DMS79 treated with DMSO at 0.1 percent for 48 hours (cell line): ENCODE results near the gene C5orf63.
"Not testable (repeated sequence)": the region's sequence is repeated elsewhere in the genome, so short reads cannot be mapped to it uniquely, and the experiment has no call there.

Experiments
- DNase-seq: peaks from one replicate; lab custom pipeline; 2025; lab: John Stamatoyannopoulos, UW

C5orf63 gene

GRCh38 chr5:127072861-127073846, at the start of gene C5orf63:
C5orf63 (minus strand) TSS chr5:127073502; CDS start chr5:127058995, 14,507 bp downstream.
- DNase-seq: peak; percentile 25

GRCh38 chr5:127112347-127112864, 39.1 kb upstream of the C5orf63 start:
- DNase-seq: no peak

- no peak for DNase-seq
Measured at GRCh38 chr5:127111112-127111511, 37.8 kb upstream of the C5orf63 start.

DNA sequence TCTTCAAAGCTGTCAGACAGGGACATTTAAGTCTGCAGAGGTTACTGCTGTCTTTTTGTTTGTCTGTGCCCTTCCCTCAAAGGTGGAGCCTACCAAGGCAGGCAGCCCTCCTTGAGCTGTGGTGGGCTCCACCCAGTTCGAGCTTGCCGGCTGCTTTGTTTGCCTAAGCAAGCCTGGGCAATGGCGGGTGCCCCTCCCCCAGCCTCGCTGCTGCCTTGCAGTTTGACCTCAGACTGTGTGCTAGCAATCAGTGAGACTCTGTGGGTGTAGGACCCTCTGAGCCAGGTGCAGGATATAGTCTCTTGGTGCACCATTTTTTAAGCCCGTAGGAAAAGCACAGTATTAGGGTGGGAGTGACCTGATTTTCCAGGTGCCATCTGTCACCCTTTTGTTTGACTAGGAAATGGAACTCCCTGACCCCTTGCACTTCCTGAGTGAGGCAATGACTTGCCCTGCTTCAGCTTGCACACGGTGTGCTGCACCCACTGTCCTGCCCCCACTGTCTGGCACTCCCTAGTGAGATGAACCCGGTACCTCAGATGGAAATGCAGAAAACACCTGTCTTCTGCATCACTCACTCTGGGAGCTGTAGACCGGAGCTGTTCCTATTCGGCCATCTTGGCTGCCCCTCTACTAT, 35.4 kb upstream of the C5orf63 start:
- not testable (repeated sequence) for DNase-seq

DNA sequence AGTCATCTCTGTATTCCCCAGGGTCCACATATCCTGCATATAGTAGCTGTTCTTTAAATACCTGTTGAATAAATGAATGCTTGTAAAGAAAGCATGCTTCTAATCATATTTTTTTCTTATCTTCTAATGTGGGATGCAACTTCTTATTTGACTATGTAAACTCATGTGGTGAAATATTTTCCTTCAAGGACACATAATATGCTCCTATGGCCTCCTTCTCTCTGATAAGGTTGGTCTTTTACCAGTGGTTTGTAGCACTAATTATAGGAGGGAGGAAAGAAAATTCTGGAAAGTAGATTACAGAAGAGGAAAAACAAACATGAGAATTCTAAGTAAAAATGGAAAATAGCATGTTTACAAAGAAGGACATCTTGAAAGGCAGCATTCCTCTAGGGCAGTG, 28.6 kb upstream of the C5orf63 start:
- no peak for DNase-seq

GRCh38 chr5:127101533-127101932, 28.2 kb upstream of the C5orf63 start:
- peak; percentile 6 for DNase-seq

GRCh38 chr5:127098241-127098640, 24.9 kb upstream of the C5orf63 start:
- DNase-seq: no peak

DNA sequence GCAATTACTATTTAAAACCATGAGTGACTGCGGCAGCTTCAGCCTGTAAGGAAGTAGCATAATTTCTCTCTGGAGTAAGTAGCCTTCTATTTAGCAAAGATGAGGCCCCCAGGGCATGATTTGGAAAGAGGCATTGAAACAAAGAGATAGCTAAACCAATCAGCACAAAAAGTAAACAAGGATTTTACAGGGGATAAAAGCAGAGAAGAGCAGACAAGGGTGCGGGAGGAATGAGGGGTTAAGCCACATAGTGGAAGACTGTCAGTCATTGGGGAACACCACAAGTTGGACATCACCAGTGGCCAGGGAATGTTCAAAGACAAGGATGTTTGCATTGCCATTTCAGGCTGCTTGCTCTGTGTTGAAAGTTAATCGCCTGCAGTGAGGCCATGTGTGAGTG, 24.0 kb upstream of the C5orf63 start:
- DNase-seq: no peak

GRCh38 chr5:127096328-127096993, 23.2 kb upstream of the C5orf63 start:
- no peak for DNase-seq

- DNase-seq: no peak
Measured at GRCh38 chr5:127094161-127094814, 21.0 kb upstream of the C5orf63 start.

DNA sequence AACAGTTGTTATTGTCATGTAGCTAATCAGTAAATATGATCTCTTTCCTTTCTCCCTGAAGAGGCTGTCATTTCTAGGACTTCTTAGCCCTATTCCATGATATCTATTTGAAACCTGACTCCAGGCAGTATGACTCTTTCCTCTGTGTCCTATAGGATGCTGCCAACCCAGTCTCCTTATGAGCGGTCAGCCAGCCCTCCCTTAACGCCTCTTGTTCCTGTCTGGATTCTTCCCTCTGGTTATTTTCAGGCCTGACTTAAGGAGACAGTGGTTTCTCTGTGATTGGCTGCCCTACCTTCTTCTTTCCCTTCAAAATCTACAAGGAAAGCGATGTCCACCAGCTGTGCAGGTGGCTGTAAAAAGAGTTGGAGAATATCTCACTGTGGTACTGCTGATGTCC, 19.4 kb upstream of the C5orf63 start:
- no peak for DNase-seq

GRCh38 chr5:127089191-127089590, 15.9 kb upstream of the C5orf63 start:
- no peak for DNase-seq

DNA sequence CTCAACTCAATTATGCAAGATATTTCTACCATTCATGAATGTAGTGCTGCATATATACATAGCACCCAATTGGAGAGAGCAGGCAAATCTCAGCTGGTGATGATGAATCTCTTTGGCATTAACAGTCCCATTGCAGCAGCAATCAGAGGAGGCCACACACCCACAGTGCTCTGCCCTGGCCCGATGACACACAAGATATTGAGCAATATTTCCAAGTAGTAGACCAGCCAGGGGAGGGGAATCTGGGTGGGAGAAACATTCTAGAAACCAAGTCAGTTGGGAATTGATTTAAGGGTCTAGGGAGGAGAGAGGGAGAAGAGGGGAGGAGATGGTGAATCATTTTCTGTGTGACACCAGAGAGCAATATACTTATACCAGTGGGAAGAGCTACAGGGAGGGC, 14.9 kb upstream of the C5orf63 start:
- DNase-seq: no peak

GRCh38 chr5:127086589-127086988, 13.3 kb upstream of the C5orf63 start:
- no peak for DNase-seq

- no peak for DNase-seq
Measured at GRCh38 chr5:127085796-127086195, 12.5 kb upstream of the C5orf63 start.

DNA sequence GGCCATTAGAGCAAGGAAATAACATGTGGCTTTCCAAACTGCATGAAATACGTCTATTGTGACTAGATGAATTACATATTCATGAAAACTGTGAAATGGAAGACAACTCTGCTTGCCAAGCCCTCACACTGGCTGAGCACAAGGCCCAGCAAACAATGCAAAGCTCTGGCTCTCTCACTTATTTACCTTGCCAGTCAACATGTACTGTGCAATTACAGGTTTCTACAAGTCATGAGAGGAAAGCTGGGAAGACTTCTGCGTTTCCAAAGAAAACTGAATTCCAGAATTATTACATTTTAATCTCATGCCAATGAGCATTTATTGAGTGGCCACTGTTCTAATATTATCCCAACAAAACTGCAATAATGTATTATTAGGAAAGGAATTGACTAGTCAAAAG, 12.1 kb upstream of the C5orf63 start:
- DNase-seq: no peak

GRCh38 chr5:127084656-127085055, 11.4 kb upstream of the C5orf63 start:
- DNase-seq: no peak

DNA sequence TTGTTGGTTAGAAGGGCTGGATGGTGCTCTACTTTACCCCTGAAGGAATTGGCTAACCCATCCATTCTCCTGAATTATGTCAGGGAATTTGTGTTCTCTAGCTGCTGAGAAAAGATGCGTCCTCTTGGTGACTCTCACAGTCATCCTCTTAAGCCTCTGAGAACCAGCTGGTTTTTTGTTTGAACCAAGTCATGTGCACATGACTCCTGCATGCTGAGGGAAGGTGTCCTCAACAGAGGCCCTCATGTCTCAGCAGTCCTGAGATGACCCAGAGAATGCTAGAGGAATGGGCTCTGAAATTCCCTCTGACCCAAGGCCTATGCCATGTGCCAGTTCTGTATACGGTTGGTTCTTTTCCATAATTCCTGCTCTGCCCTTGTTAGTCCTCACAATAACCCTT, 10.4 kb upstream of the C5orf63 start:
- DNase-seq: no peak

GRCh38 chr5:127079994-127080491, 6.7 kb upstream of the C5orf63 start:
- DNase-seq: no peak

GRCh38 chr5:127077366-127077765, 4.1 kb upstream of the C5orf63 start:
- no peak for DNase-seq

- no peak for DNase-seq
Measured at GRCh38 chr5:127076315-127077129, 3.2 kb upstream of the C5orf63 start.
